ENCODE measurements around the gene CNTN1.

DNA sequence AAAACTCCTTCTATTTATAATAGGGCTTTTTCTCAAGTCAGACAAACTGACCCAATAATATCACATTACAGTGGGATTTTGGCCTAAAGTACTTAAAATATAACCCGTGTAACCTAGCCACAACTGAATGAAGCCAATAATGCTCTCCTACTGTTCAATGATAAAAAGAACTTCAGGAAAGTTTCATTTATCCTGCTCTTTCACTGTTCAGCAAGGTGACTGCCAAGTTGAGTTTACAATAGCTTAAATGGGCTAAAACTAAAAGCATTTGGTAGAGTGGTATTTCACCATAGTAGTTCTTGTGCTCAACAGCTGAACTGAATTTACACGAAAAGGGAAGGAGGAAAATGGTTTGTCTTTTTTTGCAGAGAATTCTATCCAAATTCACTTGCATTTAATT is 49.8 kb downstream of the CNTN1 start:
- no peak for TF ChIP-seq POU2F2 (IDR thresholded peaks at IDR 0.05; ENCODE audit: low read depth, low read length)
- no peak for TF ChIP-seq PAX5 (IDR thresholded peaks at IDR 0.05; ENCODE audit: insufficient read depth, low read length, severe bottlenecking)
- TF ChIP-seq POLR2A (IDR thresholded peaks at IDR 0.05; ENCODE audit: low read depth, low read length): no peak
- no peak for TF ChIP-seq POLR2AphosphoS5 (IDR thresholded peaks at IDR 0.05; ENCODE audit: low read depth, low read length)
- TF ChIP-seq SPI1 (IDR thresholded peaks at IDR 0.05; ENCODE audit: low read depth, low read length): no peak
- TF ChIP-seq TAF1 (IDR thresholded peaks at IDR 0.05; ENCODE audit: low read depth, low read length): no peak

All from GM12891 (cell line).